ENCODE measurements around the gene OR10H5.

- no peak for TF ChIP-seq POLR2A (IDR thresholded peaks at IDR 0.05)
- TF ChIP-seq, protein P1, sequence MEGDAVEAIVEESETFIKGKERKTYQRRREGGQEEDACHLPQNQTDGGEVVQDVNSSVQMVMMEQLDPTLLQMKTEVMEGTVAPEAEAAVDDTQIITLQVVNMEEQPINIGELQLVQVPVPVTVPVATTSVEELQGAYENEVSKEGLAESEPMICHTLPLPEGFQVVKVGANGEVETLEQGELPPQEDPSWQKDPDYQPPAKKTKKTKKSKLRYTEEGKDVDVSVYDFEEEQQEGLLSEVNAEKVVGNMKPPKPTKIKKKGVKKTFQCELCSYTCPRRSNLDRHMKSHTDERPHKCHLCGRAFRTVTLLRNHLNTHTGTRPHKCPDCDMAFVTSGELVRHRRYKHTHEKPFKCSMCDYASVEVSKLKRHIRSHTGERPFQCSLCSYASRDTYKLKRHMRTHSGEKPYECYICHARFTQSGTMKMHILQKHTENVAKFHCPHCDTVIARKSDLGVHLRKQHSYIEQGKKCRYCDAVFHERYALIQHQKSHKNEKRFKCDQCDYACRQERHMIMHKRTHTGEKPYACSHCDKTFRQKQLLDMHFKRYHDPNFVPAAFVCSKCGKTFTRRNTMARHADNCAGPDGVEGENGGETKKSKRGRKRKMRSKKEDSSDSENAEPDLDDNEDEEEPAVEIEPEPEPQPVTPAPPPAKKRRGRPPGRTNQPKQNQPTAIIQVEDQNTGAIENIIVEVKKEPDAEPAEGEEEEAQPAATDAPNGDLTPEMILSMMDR (IDR thresholded peaks at IDR 0.05): no peak
Measured at GRCh38 chr19:15838351-15838750, 50.9 kb downstream of the OR10H5 start.
